HG03442 (cell line): ENCODE measurements around the gene IFI27L1.

Source experiments
- ATAC-seq: cut with Tn5 transposase; IDR thresholded peaks from one replicate; pipeline ENCODE4 v1.9.1; 2021; ENCODE audit warnings: mild to moderate bottlenecking, moderate library complexity; ENCODE audit not compliant: unreplicated experiment

IFI27L1 gene

GRCh38 chr14:94129758-94130414 lies 48.8 kb downstream of the IFI27L1 start:
- ATAC-seq, result no peak

GRCh38 chr14:94132285-94132887 lies 51.3 kb downstream of the IFI27L1 start:
- ATAC-seq, result no peak

GRCh38 chr14:94135476-94135875 lies 54.4 kb downstream of the IFI27L1 start:
- ATAC-seq, result no peak

- ATAC-seq, result no peak
Observed at GRCh38 chr14:94136575-94137331, 55.6 kb downstream of the IFI27L1 start.

GRCh38 chr14:94138251-94138650 lies 57.1 kb downstream of the IFI27L1 start:
- no peak for ATAC-seq

- no peak for ATAC-seq
Observed at GRCh38 chr14:94139006-94139405, 57.9 kb downstream of the IFI27L1 start.

GRCh38 chr14:94139421-94139820 lies 58.3 kb downstream of the IFI27L1 start:
- ATAC-seq, result no peak

GRCh38 chr14:94142247-94142646 lies 61.1 kb downstream of the IFI27L1 start:
- no peak for ATAC-seq

GRCh38 chr14:94142836-94143235 lies 61.7 kb downstream of the IFI27L1 start:
- ATAC-seq, result no peak

- ATAC-seq, result no peak
Observed at GRCh38 chr14:94143239-94143638, 62.1 kb downstream of the IFI27L1 start.

- no peak for ATAC-seq
Observed at GRCh38 chr14:94143711-94144110, 62.6 kb downstream of the IFI27L1 start.

- no peak for ATAC-seq
Observed at GRCh38 chr14:94144765-94145164, 63.7 kb downstream of the IFI27L1 start.

GRCh38 chr14:94145902-94146527 lies 64.9 kb downstream of the IFI27L1 start:
- ATAC-seq, result no peak
